NCI-H1930 (cell line): ENCODE data around the gene MAPK14.

Source experiments
- DNase-seq, 2 experiments: peaks; one replicate each; lab custom pipeline; 2025; lab: John Stamatoyannopoulos, UW

MAPK14 gene

GRCh38 chr6:36102853-36103252, 75.2 kb downstream of the MAPK14 start:
- no peak for DNase-seq

GRCh38 chr6:36104836-36105235, 77.2 kb downstream of the MAPK14 start:
- DNase-seq: no peak

- no peak for DNase-seq
Measured at GRCh38 chr6:36109092-36109491, 81.5 kb downstream of the MAPK14 start.

DNA sequence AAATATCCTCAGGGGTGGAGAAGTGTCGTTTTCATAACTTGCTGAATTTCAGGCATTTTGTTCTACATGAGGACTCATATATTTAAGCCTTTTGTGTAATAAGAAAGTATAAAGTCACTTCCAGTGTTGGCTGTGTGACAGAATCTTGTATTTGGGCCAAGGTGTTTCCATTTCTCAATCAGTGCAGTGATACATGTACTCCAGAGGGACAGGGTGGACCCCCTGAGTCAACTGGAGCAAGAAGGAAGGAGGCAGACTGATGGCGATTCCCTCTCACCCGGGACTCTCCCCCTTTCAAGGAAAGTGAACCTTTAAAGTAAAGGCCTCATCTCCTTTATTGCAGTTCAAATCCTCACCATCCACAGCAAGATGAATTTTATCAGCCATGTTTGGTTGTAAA, 82.4 kb downstream of the MAPK14 start:
- DNase-seq: no peak

- no peak for DNase-seq
Measured at GRCh38 chr6:36110863-36111262, 83.3 kb downstream of the MAPK14 start.

- no peak for DNase-seq
Measured at GRCh38 chr6:36111526-36111925, 83.9 kb downstream of the MAPK14 start.

GRCh38 chr6:36113049-36113448, 85.4 kb downstream of the MAPK14 start:
- DNase-seq: no peak

GRCh38 chr6:36113703-36114102, 86.1 kb downstream of the MAPK14 start:
- no peak for DNase-seq

DNA sequence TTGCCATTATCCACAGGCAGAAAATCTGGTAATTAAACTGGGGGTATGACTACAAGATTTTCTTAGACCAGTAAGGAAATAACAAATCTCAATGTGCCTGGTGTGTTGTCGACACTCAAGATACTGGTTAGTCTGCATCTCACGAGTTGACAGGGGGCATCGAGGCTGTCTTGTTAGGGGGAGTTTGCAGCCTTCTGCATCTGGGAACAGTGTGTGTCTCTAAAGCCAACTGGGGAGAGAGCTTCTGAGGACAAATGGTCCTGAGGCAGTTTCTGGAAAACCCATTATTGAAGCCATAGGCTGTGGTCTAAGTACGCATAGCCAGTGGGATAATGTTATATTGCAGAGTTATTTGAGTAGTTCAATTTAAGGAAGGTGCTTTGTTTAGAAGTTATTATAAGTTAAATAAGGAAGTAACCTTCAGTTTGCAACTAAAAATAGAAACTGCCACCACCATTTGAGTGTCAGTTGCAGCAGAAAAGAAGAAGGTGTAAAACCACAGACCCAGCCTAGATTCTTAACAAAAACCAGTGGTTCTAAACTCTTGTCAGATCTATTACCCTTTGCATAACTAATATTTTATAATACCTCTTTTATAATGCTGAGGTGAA, 87.3 kb downstream of the MAPK14 start:
- DNase-seq: no peak

- DNase-seq: no peak
Measured at GRCh38 chr6:36115412-36115811, 87.8 kb downstream of the MAPK14 start.

DNA sequence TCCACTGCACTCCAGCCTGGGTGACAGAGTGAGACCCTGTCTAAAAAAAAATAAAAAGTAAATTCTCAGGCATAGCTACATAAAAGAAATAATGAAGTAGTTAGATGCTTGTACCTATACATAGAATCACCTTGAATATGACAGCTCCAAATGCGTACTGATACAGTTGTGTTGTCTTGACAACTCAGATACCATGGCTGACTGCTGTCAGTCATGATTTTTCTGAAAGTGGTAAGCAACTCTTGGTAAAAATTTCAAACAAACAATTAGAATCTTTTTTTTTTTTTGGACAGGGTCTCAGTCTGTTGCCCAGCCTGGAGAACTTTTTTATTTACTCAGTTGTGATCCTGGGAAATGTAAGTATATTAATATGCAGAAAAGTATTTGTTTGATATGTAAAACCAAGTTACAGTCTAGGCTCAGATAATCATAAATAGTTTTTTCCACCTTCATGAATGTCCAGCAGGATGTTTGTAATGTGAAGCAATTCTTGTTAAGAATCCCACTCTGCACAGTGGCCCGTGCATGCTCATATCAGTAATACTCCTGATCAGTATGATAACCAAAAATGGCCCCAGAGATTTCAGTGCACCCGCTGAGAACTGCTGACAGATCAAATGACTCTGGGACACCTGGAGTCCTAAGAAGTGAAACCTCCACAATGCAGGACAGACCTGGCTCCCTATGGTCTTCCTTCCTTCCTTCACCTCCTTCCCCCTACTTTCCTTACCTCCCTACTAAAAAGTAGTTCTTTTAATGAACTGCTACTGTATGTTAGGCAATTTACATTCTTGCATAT, 88.7 kb downstream of the MAPK14 start:
- no peak for DNase-seq

DNA sequence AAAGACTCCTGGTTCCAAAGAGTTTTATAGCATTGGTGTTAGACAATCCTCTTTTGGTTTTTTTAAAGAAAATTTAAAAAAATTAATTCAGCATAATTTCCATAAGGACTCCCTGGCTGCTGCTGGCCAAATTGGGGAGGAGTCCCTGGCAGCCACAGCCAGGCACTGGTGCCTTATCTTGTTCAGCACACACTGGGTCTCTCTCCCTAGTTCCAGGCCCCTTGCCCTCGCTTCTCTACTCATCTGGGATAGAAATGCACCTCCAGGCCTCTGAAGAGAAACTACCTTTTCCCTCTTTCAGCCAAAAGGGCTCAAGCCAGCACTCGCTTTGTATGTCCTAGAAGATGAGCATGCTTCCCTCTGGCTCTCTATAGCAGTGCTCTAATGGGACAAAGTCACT, 89.3 kb downstream of the MAPK14 start:
- no peak for DNase-seq

DNA sequence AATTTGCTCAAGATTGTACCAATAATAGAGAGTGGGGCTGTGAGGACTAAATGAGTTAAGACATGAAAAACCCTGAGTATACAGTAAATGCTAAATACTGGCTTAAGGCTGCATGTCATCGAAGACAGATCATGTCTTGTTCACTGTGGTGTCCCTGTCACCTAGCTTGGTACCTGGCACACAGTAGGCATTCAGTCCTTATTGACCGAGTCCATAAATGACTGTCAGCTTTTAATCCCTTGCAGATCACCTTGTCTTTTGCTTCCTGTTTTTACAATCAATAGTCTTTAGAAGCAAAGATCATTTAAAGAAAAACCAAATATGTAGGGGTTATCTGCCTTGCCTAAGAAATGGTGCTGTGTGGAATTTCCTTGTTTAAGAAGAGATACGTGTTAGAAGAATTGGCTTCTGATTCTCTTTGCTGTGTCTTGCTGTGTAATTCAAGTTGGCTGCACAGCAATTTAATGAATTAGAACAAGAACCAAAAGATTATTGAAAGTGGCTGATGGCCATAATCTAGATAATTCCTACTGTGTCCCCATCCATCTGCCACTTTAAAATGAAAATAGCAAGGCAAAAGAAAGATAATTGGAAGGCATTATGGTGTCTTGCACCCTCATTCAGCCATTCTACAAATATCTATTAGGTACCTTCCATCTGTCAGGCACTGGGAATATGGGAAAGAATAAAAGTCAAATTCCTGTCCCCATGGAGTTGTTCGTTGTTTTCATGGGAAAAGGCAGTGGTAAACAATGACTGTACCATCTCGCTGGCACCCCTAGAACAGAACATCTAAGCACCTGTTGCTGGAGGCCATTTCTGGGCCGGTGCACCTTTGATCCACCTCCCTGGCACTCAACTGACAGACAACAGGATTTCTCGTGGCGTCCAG, 90.3 kb downstream of the MAPK14 start:
- no peak for DNase-seq

DNA sequence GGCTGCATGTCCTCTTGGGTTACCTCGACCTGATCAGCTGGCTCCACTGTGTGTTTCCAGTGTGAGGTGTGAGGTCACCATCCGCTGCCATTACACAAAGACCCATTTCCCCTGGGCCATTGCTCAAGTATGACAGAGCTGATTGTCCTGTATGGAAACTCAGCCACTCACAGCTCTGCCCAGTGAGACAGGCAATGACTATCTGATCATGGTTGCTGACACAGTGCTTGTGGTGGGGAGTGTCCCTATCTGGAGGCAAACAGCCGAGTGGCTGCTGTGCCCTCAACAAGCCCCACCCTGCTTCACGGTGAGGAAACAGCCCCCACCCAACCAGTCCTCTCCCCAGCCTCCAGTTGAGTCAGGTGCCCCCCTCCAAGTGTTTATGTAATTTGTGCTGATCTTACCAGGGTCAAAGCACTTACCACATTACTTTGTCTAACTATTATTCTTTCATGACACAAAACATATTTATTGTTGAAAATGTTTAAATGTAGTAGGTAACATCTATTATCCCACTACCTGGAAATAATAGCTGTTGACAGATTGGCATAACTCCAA, 91.0 kb downstream of the MAPK14 start:
- no peak for DNase-seq

DNA sequence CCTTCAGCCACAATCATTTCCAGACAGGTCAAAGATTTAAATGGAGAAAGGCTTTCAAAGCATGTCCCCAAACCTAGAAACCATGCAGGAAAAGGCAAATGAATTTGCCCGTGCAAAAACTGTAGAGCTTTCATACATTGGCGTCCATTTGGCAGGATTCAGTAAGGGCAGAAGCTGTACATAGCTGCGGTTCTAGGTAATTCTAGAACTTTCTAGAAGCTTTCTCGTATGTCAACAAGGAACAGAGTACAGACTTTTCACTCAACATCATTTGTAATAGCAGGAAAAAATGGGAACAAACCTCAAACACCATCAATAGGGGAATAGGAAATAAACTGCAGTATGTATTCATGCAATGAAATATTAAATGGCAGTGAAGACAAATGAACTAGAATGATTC, 91.6 kb downstream of the MAPK14 start:
- no peak for DNase-seq

GRCh38 chr6:36120018-36120417, 92.4 kb downstream of the MAPK14 start:
- DNase-seq: no peak

GRCh38 chr6:36120539-36120938, 92.9 kb downstream of the MAPK14 start:
- DNase-seq: no peak

DNA sequence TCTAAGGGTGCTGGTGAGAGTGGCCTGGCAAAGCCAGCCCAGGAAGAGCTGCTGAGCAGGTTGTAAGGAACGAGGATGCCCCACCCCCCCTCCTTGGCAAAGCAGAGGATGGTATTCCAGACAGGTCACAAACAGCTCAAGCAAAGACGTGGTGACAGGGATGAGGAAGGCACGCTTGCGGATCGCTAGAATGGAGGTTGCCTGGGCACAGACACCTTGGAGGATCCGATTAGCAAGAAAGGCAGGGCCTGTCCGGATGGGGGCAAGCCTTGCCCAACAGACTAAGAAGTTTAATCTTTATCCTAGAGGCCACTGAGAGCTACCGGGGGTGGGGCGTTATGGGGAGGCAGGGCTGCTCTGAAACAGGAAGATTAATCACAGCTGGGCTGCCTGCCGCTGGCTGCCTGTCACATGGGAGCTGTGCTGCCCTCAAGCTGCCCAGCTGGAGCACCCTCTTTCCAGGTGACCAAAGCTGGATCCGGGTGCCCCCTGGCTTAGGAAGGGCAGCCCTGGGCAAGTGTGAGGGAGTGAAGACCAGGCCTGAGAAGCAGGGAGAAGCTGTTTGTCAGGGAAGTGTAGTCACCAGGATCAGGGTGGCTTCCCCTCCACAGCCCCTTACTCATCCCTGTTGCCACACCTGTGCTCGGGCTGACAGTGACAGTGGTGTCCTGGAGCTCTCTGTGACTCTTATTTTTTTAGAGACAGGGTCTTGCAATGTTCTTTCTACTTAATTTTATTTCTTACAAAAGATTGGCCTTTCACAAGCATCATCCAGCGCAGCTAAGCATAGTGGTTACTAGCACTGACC, 93.6 kb downstream of the MAPK14 start:
- DNase-seq: no peak

DNA sequence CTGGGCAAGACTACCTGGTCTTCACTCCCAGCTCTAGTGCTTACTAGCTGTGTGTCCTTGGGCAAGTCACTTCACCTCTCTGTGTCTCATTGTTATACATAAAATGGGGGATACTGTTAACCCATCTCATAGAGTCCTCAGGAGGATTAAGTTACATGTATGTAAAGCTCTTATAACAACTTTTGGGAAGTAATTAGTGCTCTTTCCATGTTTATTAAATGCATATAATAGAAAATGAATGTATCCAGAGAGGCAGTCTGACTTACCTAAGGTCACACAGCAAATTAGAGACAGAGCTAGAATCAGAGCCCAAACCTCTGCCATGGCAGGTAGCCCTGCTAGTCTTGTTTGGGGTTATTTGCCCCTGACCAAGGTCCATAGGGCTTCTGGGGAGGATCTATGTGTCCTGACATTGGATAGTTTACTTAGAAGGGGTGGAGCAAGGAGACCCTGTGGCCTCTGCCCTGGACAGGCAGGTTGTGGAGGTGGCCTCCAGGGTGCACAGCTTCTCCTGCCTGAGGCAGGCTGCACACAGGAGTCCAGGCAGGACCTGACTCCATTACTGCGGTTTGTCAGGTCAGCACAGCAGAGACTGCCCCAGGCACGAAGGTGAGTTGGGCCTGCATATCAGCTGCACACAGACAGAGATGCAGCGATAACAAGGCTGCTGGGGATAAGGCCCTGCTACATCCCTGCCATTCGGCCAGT, 94.3 kb downstream of the MAPK14 start:
- no peak for DNase-seq

DNA sequence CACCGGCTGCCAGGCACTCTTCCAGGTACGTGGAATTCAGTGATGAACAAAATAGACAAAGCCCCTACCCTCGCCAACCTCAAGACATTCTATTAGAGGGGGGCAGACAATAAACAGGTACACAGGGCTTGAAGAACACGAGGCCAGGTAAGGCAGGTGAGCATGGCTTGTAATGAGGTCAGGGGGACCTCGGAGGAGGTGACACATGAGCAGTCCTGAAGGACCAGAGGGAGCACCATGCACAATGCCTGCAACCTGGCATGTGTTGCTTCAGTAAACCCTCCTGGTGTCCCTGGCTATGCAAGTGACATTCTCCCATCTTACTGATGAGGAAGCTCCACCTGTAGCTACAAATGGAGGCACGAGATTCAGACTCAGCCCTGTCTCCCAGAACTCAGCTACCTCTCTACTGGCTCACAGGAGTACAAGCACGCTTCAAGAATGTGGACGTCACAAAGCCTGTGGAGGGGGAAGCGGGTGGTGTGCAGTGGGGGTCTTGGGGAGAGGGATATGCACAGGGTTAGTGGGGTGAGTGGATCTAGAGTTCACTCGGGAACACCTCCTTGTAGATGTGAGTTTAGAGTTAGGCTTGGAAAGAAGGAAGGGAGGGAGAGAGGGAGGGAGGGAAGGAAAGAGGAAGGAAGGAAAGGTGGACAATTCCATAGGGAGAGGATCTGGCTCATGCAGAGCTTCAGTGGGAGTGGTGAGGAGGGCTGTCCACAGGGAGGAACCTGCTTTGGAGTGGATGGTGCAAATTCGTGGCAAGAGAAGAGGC, 95.1 kb downstream of the MAPK14 start:
- DNase-seq: no peak
